B cell (primary cell): Measurements from ENCODE around the gene PRODH.

ENCODE experiments used
- CTCF ChIP-seq: fragments of 200-600 bp; IDR thresholded peaks from one replicate; pipeline ENCODE4 v1.8.0; 2022; ENCODE audit warnings: antibody characterized with exemption, mild to moderate bottlenecking
- EZH2 ChIP-seq: IDR thresholded peaks from 2 replicates; pipeline ENCODE4 v1.6.1; 2012; ENCODE audit warnings: borderline replicate concordance, low read depth, mild to moderate bottlenecking, moderate library complexity, low read length; ENCODE audit not compliant: insufficient read depth, poor library complexity, severe bottlenecking

GRCh38 chr22:18905540-18906409 lies 30.3 kb downstream of the PRODH start, which contains the start of gene DGCR6:
- TF ChIP-seq CTCF (no peak), EZH2 (no peak)
